A549 (cell line): ENCODE data around the gene CCDC85B.

Source experiments
- EHF ChIP-seq: fragments of 250-450 bp; sonication (Bioruptor Pico); IDR thresholded peaks from 2 replicates; pipeline ENCODE4 v1.5.0; 2020; ENCODE audit warnings: mild to moderate bottlenecking
- HDAC2 ChIP-seq: fragments of 200-600 bp; sonication (generic); IDR thresholded peaks from 2 replicates; pipeline ENCODE4 v1.6.1; 2016
- HOXA7 ChIP-seq: fragments of 250-450 bp; sonication (Bioruptor Pico); IDR thresholded peaks from 2 replicates; pipeline ENCODE4 v1.5.0; 2020; ENCODE audit warnings: mild to moderate bottlenecking, moderate library complexity
- JUNB ChIP-seq: fragments of >200 bp; sonication (Bioruptor Twin); formaldehyde crosslinking; IDR thresholded peaks from 2 replicates; pipeline ENCODE4 v1.6.1; 2016
- NR3C1 ChIP-seq: fragments of >200 bp; sonication (Bioruptor Twin); formaldehyde crosslinking; IDR thresholded peaks from 3 replicates; pipeline ENCODE4 v1.6.1; 2017
- SREBF2 ChIP-seq: fragments of 450-650 bp; IDR thresholded peaks from 2 replicates; pipeline ENCODE4 v1.6.1; 2014; ENCODE audit warnings: mild to moderate bottlenecking, moderate library complexity
- ZFP36 ChIP-seq: fragments of 450-650 bp; IDR thresholded peaks from 2 replicates; pipeline ENCODE4 v1.6.1; 2014; ENCODE audit warnings: borderline replicate concordance; ENCODE audit not compliant: partially characterized antibody

- no peak for TF ChIP-seq HOXA7 (CRISPR knock-in tag)
- no peak for TF ChIP-seq HDAC2
- no peak for TF ChIP-seq ZFP36
- TF ChIP-seq SREBF2, result no peak
- no peak for TF ChIP-seq NR3C1
- no peak for TF ChIP-seq EHF (CRISPR knock-in tag)
- TF ChIP-seq JUNB, result no peak
These were observed 10.4 kb upstream of the CCDC85B start for GRCh38 chr11:65880027-65880426.
